Fibroblast of lung (primary cell): Measurements from ENCODE around the gene IL36RN.

Experiments
- CTCF ChIP-seq, 2 donors: IDR thresholded peaks in 1 of 2; conservative IDR thresholded peaks in 1 of 2; 1 replicate in 1 of 2; 2 replicates in 1 of 2; pipeline ENCODE4 v1.5.1; 2011 to 2012; ENCODE audit warnings: low read length in 2 of 2, control low read depth in 1 of 2, inconsistent platforms in 1 of 2, low read depth in 1 of 2, mild to moderate bottlenecking in 1 of 2
- EZH2 ChIP-seq: IDR thresholded peaks from 2 replicates; pipeline ENCODE4 v1.5.1; 2012; ENCODE audit warnings: low read length, control low read depth, mild to moderate bottlenecking; ENCODE audit errors: missing control alignments

- TF ChIP-seq CTCF (conservative IDR thresholded peaks at IDR 0.05 in 1 of 2, IDR thresholded peaks at IDR 0.05 in 1 of 2; ENCODE audit: low read depth in 1 of 2, low read length in 2 of 2) (no peak), EZH2 (no peak)
Measured at GRCh38 chr2:113073325-113073834, 14.4 kb downstream of the IL36RN start.
